ENCODE results near the gene ANO3.

Gene ANO3

GRCh38 chr11:26688701-26689100 is 356.8 kb downstream of the ANO3 start:
- Histone ChIP-seq H2BK120ac (ENCODE audit: low read depth, low read length) (no peak overlapping the region), H2AK5ac (ENCODE audit: low read length) (no peak overlapping the region), H4K8ac (ENCODE audit: low read depth, low read length) (no peak overlapping the region), H4K5ac (ENCODE audit: low read length) (no peak overlapping the region), H3K79me2 (ENCODE audit: control insufficient read depth, insufficient read depth, low read length) (no peaks in the 10 kb centered on the region), H3K27me3 (ENCODE audit: insufficient read depth, low read length, poor library complexity) (no peaks in the 10 kb centered on the region), H3K56ac (ENCODE audit: low read length) (no peak overlapping the region), H3K79me1 (ENCODE audit: low read length) (no peaks in the 10 kb centered on the region), H3K18ac (ENCODE audit: low read length) (no peak overlapping the region), H3K23ac (ENCODE audit: low read length) (no peak overlapping the region), H3K4me3 (ENCODE audit: low read length) (no peak overlapping the region), H3K4me1 (ENCODE audit: control insufficient read depth, low read depth, low read length) (no peaks in the 10 kb centered on the region), H3K4ac (ENCODE audit: low read depth, low read length) (no peak overlapping the region), H3K36me3 (ENCODE audit: control insufficient read depth, insufficient read depth, low read length) (no peaks in the 10 kb centered on the region), H2BK5ac (ENCODE audit: low read length) (no peak overlapping the region), H3K9ac (ENCODE audit: low read length) (no peak overlapping the region), H3K4me2 (ENCODE audit: low read length) (no peak overlapping the region), H3K27ac (ENCODE audit: low read depth, low read length) (no peak overlapping the region), H2BK15ac (replicated peaks; ENCODE audit: low read depth) (no peak overlapping the region)
- no peak for DNase-seq
- no CpG with 5 or more reads among the region's 4 CpGs for WGBS (ENCODE audit: extremely low coverage, insufficient coverage, low lambda C conversion rate)

GRCh38 chr11:26696330-26696729 is 364.4 kb downstream of the ANO3 start:
- no peak overlapping the region for H3K9ac ChIP-seq (ENCODE audit: low read length)
- no peak overlapping the region for H3K4ac ChIP-seq (ENCODE audit: low read depth, low read length)
- no peak overlapping the region for H2BK15ac ChIP-seq (replicated peaks; ENCODE audit: low read depth)
- H2BK120ac ChIP-seq (ENCODE audit: low read depth, low read length): no peak overlapping the region
- no peak overlapping the region for H3K18ac ChIP-seq (ENCODE audit: low read length)
- H4K5ac ChIP-seq (ENCODE audit: low read length): no peak overlapping the region
- H4K8ac ChIP-seq (ENCODE audit: low read depth, low read length): no peak overlapping the region
- no peaks in the 10 kb centered on the region for H3K79me2 ChIP-seq (ENCODE audit: control insufficient read depth, insufficient read depth, low read length)
- no CpG with 5 or more reads among the region's 3 CpGs for WGBS (ENCODE audit: extremely low coverage, insufficient coverage, low lambda C conversion rate)
- H3K4me2 ChIP-seq (ENCODE audit: low read length): no peak overlapping the region
- H2AK5ac ChIP-seq (ENCODE audit: low read length): no peak overlapping the region
- no peaks in the 10 kb centered on the region for H3K79me1 ChIP-seq (ENCODE audit: low read length)
- DNase-seq: no peak
- no peak overlapping the region for H2BK5ac ChIP-seq (ENCODE audit: low read length)
- H3K27me3 ChIP-seq (ENCODE audit: insufficient read depth, low read length, poor library complexity): no peaks in the 10 kb centered on the region
- no peaks in the 10 kb centered on the region for H3K4me1 ChIP-seq (ENCODE audit: control insufficient read depth, low read depth, low read length)
- H3K27ac ChIP-seq (ENCODE audit: low read depth, low read length): no peak overlapping the region
- no peaks in the 10 kb centered on the region for H3K36me3 ChIP-seq (ENCODE audit: control insufficient read depth, insufficient read depth, low read length)
- H3K4me3 ChIP-seq (ENCODE audit: low read length): no peak overlapping the region
- no peak overlapping the region for H3K23ac ChIP-seq (ENCODE audit: low read length)
- no peak overlapping the region for H3K56ac ChIP-seq (ENCODE audit: low read length)

GRCh38 chr11:26698224-26698623 is 366.3 kb downstream of the ANO3 start:
- Histone ChIP-seq H3K4me3 (ENCODE audit: low read length) (no peak overlapping the region), H4K5ac (ENCODE audit: low read length) (no peak overlapping the region), H3K27me3 (ENCODE audit: insufficient read depth, low read length, poor library complexity) (no peaks in the 10 kb centered on the region), H3K23ac (ENCODE audit: low read length) (no peak overlapping the region), H3K4ac (ENCODE audit: low read depth, low read length) (no peak overlapping the region), H4K8ac (ENCODE audit: low read depth, low read length) (no peak overlapping the region), H3K4me2 (ENCODE audit: low read length) (no peak overlapping the region), H2BK15ac (replicated peaks; ENCODE audit: low read depth) (no peak overlapping the region), H3K27ac (ENCODE audit: low read depth, low read length) (no peak overlapping the region), H3K18ac (ENCODE audit: low read length) (peak overlapping the region; percentile 68), H2AK5ac (ENCODE audit: low read length) (no peak overlapping the region), H3K9ac (ENCODE audit: low read length) (no peak overlapping the region), H3K79me1 (ENCODE audit: low read length) (no peaks in the 10 kb centered on the region), H2BK120ac (ENCODE audit: low read depth, low read length) (no peak overlapping the region), H2BK5ac (ENCODE audit: low read length) (no peak overlapping the region), H3K56ac (ENCODE audit: low read length) (no peak overlapping the region), H3K36me3 (ENCODE audit: control insufficient read depth, insufficient read depth, low read length) (no peaks in the 10 kb centered on the region), H3K4me1 (ENCODE audit: control insufficient read depth, low read depth, low read length) (no peaks in the 10 kb centered on the region), H3K79me2 (ENCODE audit: control insufficient read depth, insufficient read depth, low read length) (no peaks in the 10 kb centered on the region)
- no CpG with 5 or more reads among the region's 2 CpGs for WGBS (ENCODE audit: extremely low coverage, insufficient coverage, low lambda C conversion rate)
- DNase-seq: no peak

GRCh38 chr11:26700574-26701235 is 368.8 kb downstream of the ANO3 start:
- Histone ChIP-seq H3K36me3 (ENCODE audit: control insufficient read depth, insufficient read depth, low read length) (no peaks in the 10 kb centered on the region), H3K27me3 (ENCODE audit: insufficient read depth, low read length, poor library complexity) (no peaks in the 10 kb centered on the region), H2BK120ac (ENCODE audit: low read depth, low read length) (no peak overlapping the region), H3K4me3 (ENCODE audit: low read length) (no peak overlapping the region), H2BK15ac (replicated peaks; ENCODE audit: low read depth) (no peak overlapping the region), H2BK5ac (ENCODE audit: low read length) (no peak overlapping the region), H3K4me2 (ENCODE audit: low read length) (no peak overlapping the region), H3K18ac (ENCODE audit: low read length) (no peak overlapping the region), H3K23ac (ENCODE audit: low read length) (no peak overlapping the region), H4K8ac (ENCODE audit: low read depth, low read length) (no peak overlapping the region), H3K79me1 (ENCODE audit: low read length) (no peaks in the 10 kb centered on the region), H3K4me1 (ENCODE audit: control insufficient read depth, low read depth, low read length) (no peaks in the 10 kb centered on the region), H3K27ac (ENCODE audit: low read depth, low read length) (no peak overlapping the region), H3K79me2 (ENCODE audit: control insufficient read depth, insufficient read depth, low read length) (no peaks in the 10 kb centered on the region), H3K56ac (ENCODE audit: low read length) (no peak overlapping the region), H3K9ac (ENCODE audit: low read length) (no peak overlapping the region), H2AK5ac (ENCODE audit: low read length) (no peak overlapping the region), H3K4ac (ENCODE audit: low read depth, low read length) (no peak overlapping the region), H4K5ac (ENCODE audit: low read length) (no peak overlapping the region)
- no CpG with 5 or more reads among the region's 3 CpGs for WGBS (ENCODE audit: extremely low coverage, insufficient coverage, low lambda C conversion rate)
- peak; percentile 93 for DNase-seq

- Histone ChIP-seq H3K27me3 (ENCODE audit: insufficient read depth, low read length, poor library complexity) (no peaks in the 10 kb centered on the region), H3K18ac (ENCODE audit: low read length) (peak overlapping the region; percentile 68), H3K9ac (ENCODE audit: low read length) (no peak overlapping the region)
Measured at GRCh38 chr11:26702406-26702805, 370.5 kb downstream of the ANO3 start.

More at GRCh38 chr11:26702406-26702805, 370.5 kb downstream of the ANO3 start:
- no peak overlapping the region for H2AK5ac ChIP-seq (ENCODE audit: low read length)
- H3K4me2 ChIP-seq (ENCODE audit: low read length): no peak overlapping the region
- H3K27ac ChIP-seq (ENCODE audit: low read depth, low read length): no peak overlapping the region
- H3K79me1 ChIP-seq (ENCODE audit: low read length): no peaks in the 10 kb centered on the region
- H3K4me3 ChIP-seq (ENCODE audit: low read length): no peak overlapping the region
- H3K56ac ChIP-seq (ENCODE audit: low read length): no peak overlapping the region
- no peak overlapping the region for H4K8ac ChIP-seq (ENCODE audit: low read depth, low read length)
- H3K4me1 ChIP-seq (ENCODE audit: control insufficient read depth, low read depth, low read length): no peaks in the 10 kb centered on the region
- H2BK120ac ChIP-seq (ENCODE audit: low read depth, low read length): peak overlapping the region; percentile 9
- H3K79me2 ChIP-seq (ENCODE audit: control insufficient read depth, insufficient read depth, low read length): no peaks in the 10 kb centered on the region
- no peak for DNase-seq
- no peaks in the 10 kb centered on the region for H3K36me3 ChIP-seq (ENCODE audit: control insufficient read depth, insufficient read depth, low read length)
- H3K23ac ChIP-seq (ENCODE audit: low read length): no peak overlapping the region
- H2BK15ac ChIP-seq (replicated peaks; ENCODE audit: low read depth): peak overlapping the region; percentile 88
- H2BK5ac ChIP-seq (ENCODE audit: low read length): no peak overlapping the region
- H4K5ac ChIP-seq (ENCODE audit: low read length): no peak overlapping the region
- H3K4ac ChIP-seq (ENCODE audit: low read depth, low read length): peak overlapping the region; percentile 16
